VCaP (cell line): Measurements from ENCODE around the gene PCDHA2.
"Not testable (repeated sequence)": the region's sequence is repeated elsewhere in the genome, so short reads cannot be mapped to it uniquely, and the experiment has no call there.

Experiments
- H3K27ac ChIP-seq: fragments of 450-650 bp; 2 replicates; pipeline ENCODE4 v1.5.1; 2017
- CTCF ChIP-seq: fragments of 450-650 bp; conservative IDR thresholded peaks from 2 replicates; pipeline ENCODE4 v1.5.1; 2017; ENCODE audit warnings: mild to moderate bottlenecking, moderate library complexity

PCDHA2 gene

GRCh38 chr5:140791089-140791488 is 3.6 kb upstream of the PCDHA2 start:
- no peak for TF ChIP-seq CTCF
- no peak overlapping the region for H3K27ac ChIP-seq

- H3K27ac ChIP-seq = no peak overlapping the region
- peak; percentile 18; the same call in 1 of the 2 replicates for TF ChIP-seq CTCF
These were observed 598 bp downstream of the PCDHA2 start for GRCh38 chr5:140795259-140795641.

GRCh38 chr5:140796072-140796717 is 1.5 kb downstream of the PCDHA2 start:
- not testable (repeated sequence) for H3K27ac ChIP-seq

GRCh38 chr5:140796718-140797095 is 2.1 kb downstream of the PCDHA2 start:
- H3K27ac ChIP-seq = no peak overlapping the region
- TF ChIP-seq CTCF = no peak

- TF ChIP-seq CTCF = peak; percentile 40
- H3K27ac ChIP-seq = no peak within 1 kb of the TSS
These were observed 6.3 kb downstream of the PCDHA2 start, which contains the start of gene PCDHA3 for GRCh38 chr5:140800816-140801493. Gene PCDHA3, plus strand, starts transcription at chr5:140801057.

- no peak for TF ChIP-seq CTCF
- no peak overlapping the region for H3K27ac ChIP-seq
These were observed 6.8 kb downstream of the PCDHA2 start for GRCh38 chr5:140801494-140801841.

- not testable (repeated sequence) for H3K27ac ChIP-seq
These were observed 7.7 kb downstream of the PCDHA2 start for GRCh38 chr5:140802381-140802780.

GRCh38 chr5:140802781-140803271 is 8.2 kb downstream of the PCDHA2 start:
- no peak for TF ChIP-seq CTCF
- H3K27ac ChIP-seq = no peak overlapping the region
